HTR-8/SVneo (cell line): ENCODE measurements around the gene ISCA2.

ENCODE experiments used
- DNase-seq: peaks from one replicate; pipeline ENCODE4 v3.0.0; 2011; ENCODE audit warnings: low spot score, mixed read lengths; ENCODE audit not compliant: insufficient read length
- FAIRE-seq: peaks from 2 replicates; lab custom pipeline; 2011; peaks lifted over from hg19 to GRCh38; lab: Jason Lieb, UNC

ISCA2 gene

GRCh38 chr14:74480046-74480445, 13.5 kb upstream of the ISCA2 start:
- peak; percentile 36 for FAIRE-seq
- no peak for DNase-seq

GRCh38 chr14:74482571-74482970, 11.0 kb upstream of the ISCA2 start:
- DNase-seq, result no peak
- no peak for FAIRE-seq

DNA sequence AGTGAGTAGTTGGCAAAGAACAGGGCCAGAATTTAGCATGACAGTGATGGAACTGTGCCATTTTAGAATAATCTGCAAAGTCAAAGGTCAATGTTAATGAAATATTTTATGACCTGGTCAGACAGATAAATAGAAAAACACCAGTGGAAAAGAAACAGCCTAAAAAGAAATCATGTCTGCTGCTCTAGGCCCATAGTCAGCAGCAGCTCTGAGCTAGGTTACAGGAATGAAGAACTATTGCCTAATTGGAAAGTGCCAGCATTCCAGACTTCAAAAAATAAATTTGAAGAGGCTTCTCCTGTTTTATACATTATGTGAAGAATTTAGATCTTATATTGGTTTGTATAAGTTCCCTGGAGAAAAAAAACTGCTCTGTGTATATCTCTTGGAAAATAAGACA, 10.2 kb upstream of the ISCA2 start:
- DNase-seq (no peak), FAIRE-seq (peak; percentile 44)

DNA sequence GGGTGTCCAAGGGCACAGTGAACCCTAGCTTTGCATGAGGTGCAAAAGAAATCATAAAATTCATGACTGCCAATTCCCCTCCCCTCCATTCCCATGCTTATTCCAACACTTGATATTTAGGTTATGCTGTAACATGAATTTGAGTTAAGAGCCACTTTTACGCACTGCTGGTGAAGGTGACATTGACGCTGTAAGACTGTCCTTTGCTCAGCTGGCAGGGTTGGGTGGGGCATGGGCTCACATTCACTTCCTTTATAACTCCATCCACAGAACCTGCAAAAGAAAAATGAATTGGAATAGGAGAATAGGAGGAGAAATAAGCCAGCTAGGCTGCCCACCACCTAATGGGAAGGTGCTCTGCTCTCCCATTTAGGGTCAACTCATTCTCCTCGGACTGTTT, 7.4 kb upstream of the ISCA2 start:
- DNase-seq (no peak), FAIRE-seq (no peak)

DNA sequence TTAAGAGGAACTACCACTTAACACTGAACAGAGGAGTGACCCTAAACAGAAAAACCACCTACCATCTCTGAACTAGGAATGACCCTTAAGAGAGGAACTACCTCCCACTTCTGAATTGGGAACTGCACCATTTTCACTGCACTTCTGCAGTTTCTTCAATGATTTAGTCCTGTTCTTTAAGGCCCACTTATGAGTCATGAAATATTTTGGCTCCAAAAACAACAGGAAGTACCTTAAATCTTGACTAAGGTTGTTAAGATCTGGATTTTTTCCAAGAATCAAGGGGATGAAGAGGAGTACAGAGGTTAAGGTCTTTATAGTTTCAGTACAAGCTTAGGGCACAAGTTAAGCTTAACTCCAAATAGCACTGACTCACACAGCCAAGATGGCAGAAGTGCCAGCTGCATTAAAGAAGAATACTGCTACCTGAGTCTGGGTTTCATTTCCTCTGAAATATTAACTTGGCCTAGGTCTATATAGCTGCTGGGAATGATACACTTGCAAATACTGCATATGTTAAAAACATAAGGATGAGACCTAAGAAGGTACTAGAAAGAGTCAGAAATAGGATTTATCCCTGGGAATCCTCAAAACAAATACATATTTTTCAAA, 4.7 kb upstream of the ISCA2 start:
- DNase-seq (peak; percentile 71), FAIRE-seq (peak; percentile 58)

- peak; percentile 4 for FAIRE-seq
- no peak for DNase-seq
Measured at GRCh38 chr14:74490486-74490885, 3.1 kb upstream of the ISCA2 start.

DNA sequence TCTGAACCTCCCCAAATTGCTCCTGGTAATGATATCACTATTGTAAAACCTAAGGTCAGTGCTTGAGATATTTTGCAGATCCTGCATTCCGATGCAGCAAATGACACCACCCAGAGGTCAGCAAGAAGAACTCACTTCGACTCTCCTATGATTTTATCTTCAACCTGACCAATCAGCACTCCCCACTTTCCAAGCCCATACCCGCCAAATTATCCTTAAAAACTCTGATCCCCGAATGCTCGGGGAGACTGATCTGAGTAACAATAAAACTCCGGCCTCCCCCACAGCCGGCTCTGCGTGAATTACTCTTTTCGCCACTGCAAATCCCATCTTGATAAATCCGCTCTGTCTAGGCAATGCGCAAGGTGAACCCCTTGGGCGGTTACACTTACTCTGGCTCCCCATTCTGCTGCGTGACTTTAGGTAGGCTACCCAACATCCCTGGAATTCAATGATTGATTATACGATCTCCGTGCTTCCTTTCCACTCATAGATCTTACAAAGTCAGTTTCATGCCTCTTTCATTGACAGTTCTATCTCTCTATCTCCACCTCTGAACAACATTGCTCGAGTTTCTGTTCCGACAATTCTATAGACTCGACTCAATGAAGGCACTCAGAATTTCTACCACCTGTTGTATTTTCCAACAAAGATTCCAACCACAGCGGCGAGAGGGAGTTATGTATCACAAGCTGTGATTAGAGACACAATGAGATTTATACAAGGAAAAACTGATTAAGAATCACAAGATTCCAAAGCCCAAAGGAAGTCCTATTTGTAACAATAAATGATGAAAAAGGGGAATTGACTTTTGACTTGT, 1.4 kb upstream of the ISCA2 start:
- DNase-seq (peak; percentile 73), FAIRE-seq (peak; percentile 93)

- FAIRE-seq, result no peak
Measured at GRCh38 chr14:74492776-74493342, 706 bp upstream of the ISCA2 start, which contains the start of gene NPC2. TSS of gene NPC2 (minus strand) at chr14:74493305. CDS start at chr14:74493274, 31 bp downstream.

GRCh38 chr14:74495356-74495755, 1.8 kb downstream of the ISCA2 start:
- FAIRE-seq (no peak), DNase-seq (no peak)

More at GRCh38 chr14:74492776-74493342, 706 bp upstream of the ISCA2 start, which contains the start of gene NPC2:
- no peak for DNase-seq

DNA sequence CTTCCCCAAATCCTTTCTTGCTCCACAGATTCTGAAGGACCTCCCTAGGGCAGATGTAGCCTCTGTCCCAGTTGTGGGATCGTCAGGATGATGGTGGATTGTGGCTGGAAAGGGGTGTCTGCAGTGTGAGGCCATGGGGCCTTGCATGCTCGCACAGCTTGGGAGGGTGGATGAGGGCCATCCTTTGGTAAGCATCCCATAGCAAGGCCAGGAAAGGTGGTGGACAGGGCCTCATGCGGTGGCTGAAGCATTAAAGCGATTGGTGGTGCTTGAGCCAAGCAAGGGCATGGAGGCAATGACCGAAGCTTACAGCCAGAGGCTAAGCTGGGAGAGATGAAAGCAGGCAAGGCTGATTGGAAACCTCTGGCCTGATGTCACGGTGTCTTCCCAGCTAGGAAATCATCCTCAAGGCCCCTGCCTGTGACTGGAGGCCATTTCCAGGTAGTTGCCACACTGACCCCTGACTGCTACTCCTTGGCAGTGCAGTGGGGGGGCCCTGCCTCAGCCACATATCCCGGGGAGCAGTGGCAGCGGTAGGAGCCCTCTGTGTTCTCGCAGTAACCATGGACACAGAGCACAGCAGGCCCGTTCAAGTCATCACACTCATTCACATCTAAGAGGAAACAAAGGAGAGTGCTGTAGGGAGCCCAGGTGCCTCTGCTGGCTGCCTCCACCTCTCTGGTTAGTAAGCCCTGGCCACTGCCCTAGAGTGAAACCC, 7.0 kb downstream of the ISCA2 start:
- no peak for DNase-seq

GRCh38 chr14:74501135-74501614, 7.6 kb downstream of the ISCA2 start:
- FAIRE-seq (peak; percentile 92), DNase-seq (peak; percentile 68)

More for the DNA sequence above, 7.0 kb downstream of the ISCA2 start:
- FAIRE-seq, result peak; percentile 26

- DNase-seq, result no peak
- FAIRE-seq, result no peak
Measured at GRCh38 chr14:74501691-74502090, 8.1 kb downstream of the ISCA2 start.

GRCh38 chr14:74502236-74503019, 8.9 kb downstream of the ISCA2 start:
- FAIRE-seq, result peak; percentile 84

DNA sequence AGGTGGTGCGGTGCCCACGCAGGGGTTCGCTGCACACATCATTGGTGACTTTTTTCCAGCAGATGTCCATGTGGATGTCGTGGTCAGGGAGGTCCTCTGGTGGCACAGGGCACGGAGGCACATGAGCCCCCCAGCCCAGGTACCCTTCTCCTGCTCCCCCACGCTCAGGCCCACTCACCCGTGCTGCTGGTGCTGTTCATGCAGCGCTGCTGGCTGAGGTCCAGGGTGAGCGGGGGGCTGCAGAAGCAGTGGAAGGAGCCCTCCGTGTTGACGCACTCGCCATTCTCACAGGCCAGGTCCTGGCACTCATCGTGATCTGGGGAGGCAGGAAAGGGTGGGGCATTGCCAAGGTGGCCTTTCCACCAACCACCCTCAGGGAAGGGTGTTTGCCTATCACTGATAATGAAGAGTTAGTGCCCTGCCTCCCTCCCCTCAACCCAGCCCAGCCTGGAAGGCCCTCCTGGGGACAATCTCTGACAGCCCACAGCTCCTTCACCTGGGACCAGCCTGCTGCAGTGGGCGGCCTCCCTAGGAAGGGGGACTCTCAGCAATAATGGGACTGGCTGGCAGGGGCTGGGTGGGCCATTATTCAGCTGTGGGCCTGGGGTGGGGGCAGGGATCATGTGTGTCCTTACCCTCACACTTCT, 9.8 kb downstream of the ISCA2 start:
- peak; percentile 91 for FAIRE-seq
- DNase-seq, result no peak

More at GRCh38 chr14:74502236-74503019, 8.9 kb downstream of the ISCA2 start:
- DNase-seq, result peak; percentile 73

GRCh38 chr14:74503938-74504335, 10.4 kb downstream of the ISCA2 start:
- FAIRE-seq (no peak), DNase-seq (no peak)

DNA sequence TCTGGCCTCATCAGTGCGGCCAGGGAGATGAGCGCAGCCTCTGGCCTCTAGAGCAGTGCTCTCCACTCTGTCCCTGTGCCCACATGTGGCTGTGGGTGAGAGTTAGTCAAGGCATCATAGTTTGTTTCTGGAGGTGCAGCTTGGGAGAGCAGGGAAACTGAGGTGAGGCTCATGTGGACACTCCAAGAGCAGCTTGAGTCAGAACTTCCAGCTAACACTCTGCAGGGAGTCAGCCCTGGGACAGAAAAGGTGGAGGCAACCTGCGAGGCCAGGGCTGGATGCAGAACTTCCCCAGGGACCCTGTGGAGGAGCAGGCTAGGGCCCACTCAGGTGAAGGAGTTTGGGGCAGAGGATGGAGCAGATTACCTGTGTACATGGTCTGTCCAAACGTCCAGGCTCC, 10.8 kb downstream of the ISCA2 start:
- no peak for FAIRE-seq

DNA sequence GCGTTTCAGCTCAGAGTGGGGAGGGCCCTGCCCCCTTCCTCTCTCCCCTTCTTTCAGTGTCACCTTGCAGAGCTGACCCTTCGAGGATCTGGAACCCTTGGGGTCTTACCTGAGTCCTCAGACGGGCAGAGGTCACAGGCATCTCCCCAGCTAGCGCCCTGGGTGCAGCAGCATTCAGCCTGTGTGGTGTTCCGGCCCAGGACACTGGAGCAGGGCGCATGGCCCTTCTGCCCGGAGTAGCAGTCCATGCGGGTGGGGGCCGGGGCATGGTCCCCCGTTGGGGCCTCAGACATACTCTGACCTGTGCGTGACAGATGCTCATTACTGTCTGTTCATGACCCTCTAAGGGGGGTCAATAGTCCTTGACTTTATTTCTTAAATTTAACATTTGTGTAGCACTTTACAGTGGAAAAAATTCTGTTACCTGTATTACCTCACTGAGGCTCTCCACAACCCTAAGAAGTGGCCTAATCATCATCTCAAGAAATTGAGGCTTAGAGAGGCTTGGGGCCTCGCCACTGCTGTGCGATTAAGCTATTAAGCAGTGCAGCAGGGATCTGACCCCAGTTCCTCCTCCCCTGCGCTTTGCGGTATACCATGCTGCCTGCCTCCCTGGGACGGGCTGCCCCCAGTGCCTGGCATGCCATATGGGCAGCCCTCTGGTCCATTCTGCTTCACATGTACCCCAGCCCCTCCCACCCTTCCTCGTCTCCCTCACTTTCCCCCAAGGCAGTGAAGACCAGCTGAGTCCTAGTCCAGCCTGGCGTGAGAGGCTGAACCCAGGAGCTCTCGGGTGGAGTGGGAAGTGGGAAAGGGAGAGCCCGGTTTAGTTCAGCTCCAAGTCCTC, 11.5 kb downstream of the ISCA2 start:
- DNase-seq, result no peak
- FAIRE-seq, result no peak

More for the DNA sequence above, 10.8 kb downstream of the ISCA2 start:
- DNase-seq, result no peak

DNA sequence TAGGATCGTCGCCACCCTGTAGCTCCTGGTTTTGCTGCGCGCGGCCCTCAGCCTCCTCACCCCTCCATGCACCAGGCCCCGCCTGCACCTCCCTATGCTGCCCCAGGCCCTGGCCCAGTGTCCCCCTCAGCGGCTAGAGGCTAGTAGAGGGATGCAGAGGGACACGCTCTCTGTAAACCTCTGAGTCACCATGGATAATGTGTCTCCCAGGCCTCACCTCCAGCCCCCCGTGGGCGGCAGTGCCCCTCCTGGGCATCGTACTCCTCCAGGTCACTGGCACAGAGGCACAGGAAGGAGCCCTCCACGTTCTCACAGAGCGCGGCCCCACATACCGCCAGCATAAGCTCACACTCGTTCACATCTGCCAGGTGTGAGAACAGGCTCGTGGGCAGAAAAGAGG, 12.3 kb downstream of the ISCA2 start:
- DNase-seq, result no peak
- no peak for FAIRE-seq
